ENCODE results near the gene ACTR1B.
"Not testable (repeated sequence)": the region's sequence is repeated elsewhere in the genome, so short reads cannot be mapped to it uniquely, and the experiment has no call there.

ACTR1B gene

DNA sequence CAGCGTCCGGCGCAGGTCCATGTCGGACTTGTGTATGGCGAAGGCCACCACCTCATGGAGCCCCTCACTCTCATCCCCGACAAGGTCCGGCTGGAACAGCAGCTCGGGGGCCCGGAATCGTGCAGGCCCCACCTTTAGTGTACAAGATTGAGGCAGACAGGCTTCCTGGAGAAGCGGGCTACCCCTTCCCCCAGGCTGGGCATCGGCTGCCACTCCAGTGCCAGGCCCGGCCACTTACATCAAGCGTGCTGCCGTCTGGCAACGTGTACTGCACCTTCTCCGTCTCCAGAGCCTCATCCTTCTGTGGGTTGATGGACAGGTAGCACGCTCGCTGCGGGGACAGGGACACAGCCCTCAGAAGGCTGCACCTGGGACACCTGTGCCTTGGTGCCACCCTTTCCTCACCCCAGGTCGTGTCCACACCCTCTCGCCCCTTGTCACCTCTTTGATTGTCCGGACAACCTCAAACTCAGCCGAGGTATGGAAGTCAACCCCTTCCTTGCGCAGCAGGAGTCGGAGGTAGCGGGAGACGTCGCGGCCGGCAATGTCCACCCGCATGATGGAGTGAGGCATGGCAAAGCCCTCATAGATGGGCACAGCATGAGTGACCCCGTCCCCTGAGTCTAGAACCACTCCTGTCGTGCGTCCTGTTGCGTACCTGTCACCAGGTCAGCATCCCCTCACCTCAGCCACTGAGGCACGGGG is 5.7 kb downstream of the ACTR1B start:
- no peak for DNase-seq

GRCh38 chr2:97656905-97657587 is 6.8 kb downstream of the ACTR1B start:
- no peak for DNase-seq

DNA sequence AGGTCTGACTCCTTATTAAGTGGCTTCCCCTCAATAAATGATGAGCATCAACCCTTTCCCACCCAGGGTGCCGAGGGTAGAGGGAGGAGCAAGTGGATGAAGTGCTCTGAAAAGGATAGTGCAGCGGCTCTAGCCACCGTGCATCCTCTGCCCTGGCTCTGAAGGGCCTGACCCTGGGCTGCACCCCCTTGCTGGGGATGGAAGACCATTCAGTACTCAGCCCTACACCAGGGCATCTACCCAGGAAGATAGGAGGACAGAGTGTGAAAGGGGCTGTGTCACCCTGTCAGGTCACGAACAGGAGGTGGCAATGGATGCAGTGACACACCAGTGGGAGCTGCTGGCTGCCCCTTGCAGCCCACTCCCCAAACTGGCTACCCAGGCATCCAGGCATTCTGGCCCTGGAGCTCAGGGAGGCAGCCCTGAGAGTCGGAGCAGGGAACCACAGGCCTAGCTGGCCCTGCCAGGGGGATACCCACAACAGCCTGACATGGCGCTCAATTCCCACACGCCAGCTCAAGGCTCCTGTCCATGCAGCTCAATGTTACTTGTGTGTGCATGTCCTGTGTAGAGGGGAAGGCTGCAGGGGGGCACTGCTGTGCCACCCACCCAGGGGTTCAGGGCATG is 7.6 kb downstream of the ACTR1B start:
- no peak for DNase-seq

- no peak for DNase-seq
Observed at GRCh38 chr2:97654791-97655190, 9.1 kb downstream of the ACTR1B start.

DNA sequence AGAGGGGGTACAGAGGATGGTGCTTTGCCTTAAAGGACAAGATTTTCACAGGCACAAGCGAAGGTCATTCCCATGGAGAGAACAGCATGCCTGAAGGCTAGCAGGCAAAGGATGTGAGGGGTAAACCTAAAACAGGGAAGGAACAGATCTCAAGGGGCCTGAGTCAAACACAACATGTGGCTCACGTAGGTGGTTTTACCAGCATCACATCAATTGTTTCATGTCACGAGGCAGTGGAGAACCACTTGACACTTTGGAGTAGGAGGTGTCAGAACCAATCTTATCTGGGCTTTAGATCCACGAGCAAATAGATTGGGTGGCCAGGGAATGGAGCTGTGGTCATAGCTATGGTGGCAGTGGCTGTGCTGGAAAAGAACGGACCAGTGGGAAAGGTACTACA is 9.5 kb downstream of the ACTR1B start:
- DNase-seq = no peak

DNA sequence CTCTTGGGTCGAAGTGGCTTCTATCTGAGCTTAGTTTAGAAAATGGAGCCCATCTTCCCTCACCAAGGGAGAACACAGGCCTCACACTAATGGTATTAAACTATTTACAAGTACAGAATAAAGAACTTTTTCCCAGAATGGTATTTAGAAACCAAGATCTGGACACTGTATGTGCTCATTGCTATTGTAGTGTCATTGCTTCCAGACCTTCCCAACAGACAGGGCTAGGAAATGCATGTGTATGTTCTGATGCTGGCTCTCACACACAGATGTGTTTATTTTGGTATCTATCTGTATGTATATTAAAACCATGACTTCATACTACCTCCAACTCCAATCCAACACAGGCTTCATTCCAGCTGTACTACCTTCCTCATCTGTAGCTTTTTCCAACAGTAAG is 10.0 kb downstream of the ACTR1B start:
- DNase-seq = no peak

- DNase-seq = no peak
Observed at GRCh38 chr2:97653473-97653872, 10.4 kb downstream of the ACTR1B start.

DNA sequence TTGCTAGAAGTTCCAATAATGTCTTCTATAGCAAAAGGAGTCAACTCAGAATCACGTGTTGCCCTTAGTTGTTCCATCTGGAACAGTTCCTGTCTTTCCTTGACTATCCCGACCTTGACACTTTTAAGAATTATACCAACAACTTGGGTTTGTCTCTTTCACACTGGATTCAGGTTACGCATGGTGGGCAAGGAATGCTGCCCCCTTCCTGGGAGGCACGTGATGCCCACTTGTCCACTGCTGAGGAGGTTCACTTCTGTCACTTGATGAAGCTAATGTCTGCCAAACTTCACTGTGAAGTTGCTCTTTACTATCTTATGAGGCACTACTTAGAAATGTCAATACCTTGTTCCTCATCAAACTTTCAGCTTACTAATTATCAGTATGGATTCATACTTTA is 12.7 kb downstream of the ACTR1B start:
- DNase-seq = no peak

DNA sequence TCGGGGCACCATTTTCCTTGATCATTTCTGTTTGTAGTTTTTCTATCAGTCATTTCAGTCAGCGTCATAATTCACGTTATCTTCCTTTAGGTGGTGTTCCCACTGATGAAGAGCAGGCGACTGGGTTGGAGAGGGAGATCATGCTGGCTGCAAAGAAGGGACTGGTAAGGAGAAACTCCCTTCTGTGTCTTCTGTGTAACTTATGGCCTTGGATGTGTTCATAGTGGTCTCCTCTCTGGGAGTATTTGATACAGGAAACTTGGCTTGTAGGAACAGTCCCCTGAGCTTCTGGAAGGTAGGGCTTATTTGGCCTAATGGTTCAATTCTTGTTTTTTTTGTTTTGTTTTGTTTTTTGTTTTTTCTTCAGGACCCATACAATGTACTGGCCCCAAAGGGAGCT is 16.9 kb downstream of the ACTR1B start:
- DNase-seq = no peak

DNA sequence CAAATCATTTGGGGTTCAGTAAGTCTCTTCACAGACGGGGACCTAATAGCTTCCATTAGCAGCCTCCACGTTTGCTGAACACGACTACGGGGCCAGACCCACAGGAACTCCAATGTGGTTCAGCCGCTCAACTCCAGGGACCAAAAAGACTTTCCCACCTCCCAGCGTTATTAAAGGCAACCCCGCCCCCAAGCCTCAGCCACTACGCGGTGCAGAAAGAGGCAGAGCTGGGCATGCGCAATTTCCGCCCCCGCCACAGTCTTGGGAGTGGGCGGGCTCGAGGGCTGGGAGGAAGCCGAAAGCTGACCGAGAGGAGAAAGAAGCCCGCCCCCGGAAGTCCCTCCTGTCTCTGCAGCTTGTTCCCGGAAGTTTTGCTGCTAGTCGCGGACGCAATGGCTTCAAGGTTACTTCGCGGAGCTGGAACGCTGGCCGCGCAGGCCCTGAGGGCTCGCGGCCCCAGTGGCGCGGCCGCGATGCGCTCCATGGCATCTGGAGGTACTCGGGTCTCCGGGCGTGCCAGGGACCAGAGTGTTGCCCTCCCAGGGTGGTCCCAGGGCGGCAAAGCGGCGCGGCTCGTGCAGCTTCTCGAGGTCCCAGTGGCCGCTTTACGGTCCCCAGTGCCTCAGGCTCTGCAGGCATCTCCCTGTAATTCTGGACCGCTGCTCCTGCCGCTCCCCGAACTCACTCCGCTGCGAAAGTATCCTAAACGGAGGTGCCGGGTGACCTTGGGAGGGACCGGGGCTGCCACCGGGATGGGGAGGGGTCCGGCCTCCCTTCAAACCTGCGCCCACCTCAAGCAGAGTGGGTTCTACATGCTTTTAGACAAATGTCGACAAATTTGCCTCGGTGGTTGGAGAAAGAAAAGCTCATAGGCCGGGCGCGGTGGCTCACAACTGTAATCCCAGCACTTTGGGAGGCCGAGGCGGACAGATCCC is 17.9 kb downstream of the ACTR1B start, which contains the start of gene COX5B:
Gene COX5B (plus strand): TSS at position 368 of the 935 bp plus-strand sequence. CDS start 25 bp downstream, at position 393.
- DNase-seq = peak; percentile 100

GRCh38 chr2:97645112-97645694 is 18.6 kb downstream of the ACTR1B start:
- peak; percentile 58 for DNase-seq

- DNase-seq = no peak
Observed at GRCh38 chr2:97644023-97644717, 19.7 kb downstream of the ACTR1B start.

DNA sequence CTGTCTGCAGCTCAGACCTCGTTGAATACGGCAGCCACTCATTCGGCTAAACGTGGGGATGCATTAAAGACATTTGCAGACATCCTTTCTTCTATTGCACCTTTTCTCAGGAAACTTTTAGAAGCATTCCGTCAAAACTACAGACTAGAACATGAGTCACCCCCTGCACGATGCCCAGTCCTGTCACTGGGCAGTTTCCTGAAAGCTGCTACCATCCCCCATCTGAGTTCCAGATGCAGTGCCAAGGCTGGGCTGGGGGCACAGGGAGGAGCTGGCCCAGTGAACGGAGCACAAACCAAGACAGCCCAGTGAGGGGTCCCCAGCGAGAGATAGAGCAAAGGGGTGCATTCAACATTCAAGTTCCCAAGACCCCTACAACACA is 37.8 kb downstream of the ACTR1B start:
- not testable (repeated sequence) for DNase-seq

DNA sequence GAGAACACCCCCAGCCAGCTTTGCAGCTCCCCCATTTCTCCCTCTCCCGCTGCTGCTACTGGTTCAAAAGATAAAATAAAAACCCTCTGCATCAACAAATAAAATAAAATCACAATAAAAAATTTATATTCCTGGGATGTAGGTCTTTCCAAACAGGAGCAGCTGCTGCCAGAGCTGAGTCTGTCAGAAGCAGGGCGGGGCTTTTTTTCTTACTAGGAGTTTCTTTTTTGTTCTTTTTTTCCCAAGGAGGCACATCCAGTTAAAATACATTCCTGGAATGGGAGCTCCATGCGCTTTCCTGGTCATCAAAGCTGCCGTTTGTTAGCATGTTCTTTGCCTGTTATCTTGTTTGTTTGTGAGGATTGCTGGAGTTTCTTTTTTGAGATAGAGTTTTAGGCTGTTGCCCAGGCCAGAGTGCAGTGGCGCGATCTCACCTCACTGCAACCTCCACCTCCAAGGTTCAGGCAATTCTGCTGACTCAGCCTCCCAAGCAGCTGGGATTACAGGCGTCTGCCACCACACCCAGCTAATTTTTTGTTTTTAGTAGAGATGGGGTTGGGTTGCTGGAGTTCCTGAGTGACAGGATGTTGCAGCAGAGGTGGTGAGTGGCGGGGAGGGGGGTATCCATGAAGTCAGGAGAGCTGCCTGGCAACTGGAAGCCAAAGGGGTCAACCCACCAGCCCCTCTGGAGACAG is 38.3 kb downstream of the ACTR1B start:
- not testable (repeated sequence) for DNase-seq

DNA sequence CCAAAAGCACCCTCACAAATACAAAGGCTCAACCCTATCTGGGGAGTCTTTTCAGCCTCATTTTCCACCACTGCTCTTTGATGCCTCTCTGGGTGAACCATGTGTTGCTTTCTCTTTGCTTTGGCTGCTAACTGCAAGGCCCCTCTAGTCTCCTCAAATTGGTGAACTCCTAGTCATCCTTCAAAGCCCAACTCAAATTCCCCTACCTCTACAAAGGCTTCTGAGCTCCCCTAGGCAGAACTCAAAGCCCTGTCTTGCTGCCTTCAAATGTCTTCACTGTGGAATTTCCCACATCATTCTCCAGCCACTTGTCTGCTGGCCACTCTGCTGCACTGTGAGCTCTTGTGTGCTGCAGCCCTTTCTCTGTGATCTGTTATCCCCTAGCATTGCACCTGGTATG is 40.9 kb downstream of the ACTR1B start:
- not testable (repeated sequence) for DNase-seq

- not testable (repeated sequence) for DNase-seq
Observed at GRCh38 chr2:97620492-97620891, 43.4 kb downstream of the ACTR1B start.

GRCh38 chr2:97618939-97619827 is 44.7 kb downstream of the ACTR1B start:
- not testable (repeated sequence) for DNase-seq

GRCh38 chr2:97617911-97618310 is 45.9 kb downstream of the ACTR1B start:
- DNase-seq = no peak

DNA sequence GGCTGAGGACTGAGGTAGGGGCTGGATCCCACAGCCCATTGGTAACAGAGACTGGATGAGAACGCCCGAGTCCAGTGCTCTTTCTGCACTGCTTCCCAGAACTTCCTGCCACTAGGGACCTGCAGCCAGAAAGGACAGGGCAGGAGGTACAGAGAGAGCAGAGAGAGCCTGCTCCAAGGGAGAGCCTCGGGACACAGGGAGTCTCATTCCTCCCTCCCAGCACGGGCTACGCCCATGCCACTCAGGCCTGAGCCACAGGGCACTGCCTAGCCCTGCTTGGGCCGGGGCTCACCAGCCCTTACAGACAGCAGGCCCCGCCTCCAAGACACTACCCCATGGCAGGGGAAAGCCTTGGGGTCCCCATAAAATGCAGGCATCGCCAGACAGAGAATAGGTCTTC is 48.1 kb downstream of the ACTR1B start:
- DNase-seq = not testable (repeated sequence)

DNA sequence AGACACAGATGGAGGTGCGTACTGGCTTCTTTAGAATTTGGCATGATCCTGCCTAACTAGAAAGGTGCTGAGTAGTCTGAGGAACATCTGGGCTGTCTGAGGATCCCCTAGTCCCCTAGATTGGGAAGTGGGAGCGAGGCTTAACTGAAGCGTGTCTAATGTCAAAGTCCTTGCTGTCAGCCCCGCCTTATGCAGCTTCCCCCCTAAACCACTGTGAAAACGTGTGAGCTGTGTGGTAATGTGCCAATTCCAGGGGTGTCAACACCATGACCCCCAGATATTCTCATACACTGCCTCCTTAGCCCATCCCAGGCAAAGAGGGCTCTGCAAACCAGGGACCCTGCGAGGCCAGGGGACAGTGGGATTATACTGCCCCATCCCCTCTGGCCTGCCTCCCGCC is 51.9 kb downstream of the ACTR1B start:
- DNase-seq = not testable (repeated sequence)
